HL-60 (cell line): ENCODE measurements around the gene MED13L.

Source experiments
- GABPA ChIP-seq: IDR thresholded peaks from 2 replicates; pipeline ENCODE4 v1.6.1; 2012; ENCODE audit warnings: low read depth
- POLR2AphosphoS5 ChIP-seq: IDR thresholded peaks from 2 replicates; pipeline ENCODE4 v1.6.1; 2012; ENCODE audit warnings: low read depth
- TF ChIP-seq, protein P1 (sequence below): IDR thresholded peaks from one replicate; pipeline ENCODE4 v1.5.1; 2011; ENCODE audit warnings: low read length, control low read depth, inconsistent platforms; ENCODE audit not compliant: insufficient read depth
- TF ChIP-seq, protein P2 (sequence below): IDR thresholded peaks from 2 replicates; pipeline ENCODE4 v1.6.1; 2012; ENCODE audit warnings: low read depth; ENCODE audit not compliant: insufficient replicate concordance

- TF ChIP-seq, protein P1, sequence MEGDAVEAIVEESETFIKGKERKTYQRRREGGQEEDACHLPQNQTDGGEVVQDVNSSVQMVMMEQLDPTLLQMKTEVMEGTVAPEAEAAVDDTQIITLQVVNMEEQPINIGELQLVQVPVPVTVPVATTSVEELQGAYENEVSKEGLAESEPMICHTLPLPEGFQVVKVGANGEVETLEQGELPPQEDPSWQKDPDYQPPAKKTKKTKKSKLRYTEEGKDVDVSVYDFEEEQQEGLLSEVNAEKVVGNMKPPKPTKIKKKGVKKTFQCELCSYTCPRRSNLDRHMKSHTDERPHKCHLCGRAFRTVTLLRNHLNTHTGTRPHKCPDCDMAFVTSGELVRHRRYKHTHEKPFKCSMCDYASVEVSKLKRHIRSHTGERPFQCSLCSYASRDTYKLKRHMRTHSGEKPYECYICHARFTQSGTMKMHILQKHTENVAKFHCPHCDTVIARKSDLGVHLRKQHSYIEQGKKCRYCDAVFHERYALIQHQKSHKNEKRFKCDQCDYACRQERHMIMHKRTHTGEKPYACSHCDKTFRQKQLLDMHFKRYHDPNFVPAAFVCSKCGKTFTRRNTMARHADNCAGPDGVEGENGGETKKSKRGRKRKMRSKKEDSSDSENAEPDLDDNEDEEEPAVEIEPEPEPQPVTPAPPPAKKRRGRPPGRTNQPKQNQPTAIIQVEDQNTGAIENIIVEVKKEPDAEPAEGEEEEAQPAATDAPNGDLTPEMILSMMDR: no peak
- TF ChIP-seq POLR2AphosphoS5: no peak
- no peak for TF ChIP-seq GABPA
- TF ChIP-seq, protein P2, sequence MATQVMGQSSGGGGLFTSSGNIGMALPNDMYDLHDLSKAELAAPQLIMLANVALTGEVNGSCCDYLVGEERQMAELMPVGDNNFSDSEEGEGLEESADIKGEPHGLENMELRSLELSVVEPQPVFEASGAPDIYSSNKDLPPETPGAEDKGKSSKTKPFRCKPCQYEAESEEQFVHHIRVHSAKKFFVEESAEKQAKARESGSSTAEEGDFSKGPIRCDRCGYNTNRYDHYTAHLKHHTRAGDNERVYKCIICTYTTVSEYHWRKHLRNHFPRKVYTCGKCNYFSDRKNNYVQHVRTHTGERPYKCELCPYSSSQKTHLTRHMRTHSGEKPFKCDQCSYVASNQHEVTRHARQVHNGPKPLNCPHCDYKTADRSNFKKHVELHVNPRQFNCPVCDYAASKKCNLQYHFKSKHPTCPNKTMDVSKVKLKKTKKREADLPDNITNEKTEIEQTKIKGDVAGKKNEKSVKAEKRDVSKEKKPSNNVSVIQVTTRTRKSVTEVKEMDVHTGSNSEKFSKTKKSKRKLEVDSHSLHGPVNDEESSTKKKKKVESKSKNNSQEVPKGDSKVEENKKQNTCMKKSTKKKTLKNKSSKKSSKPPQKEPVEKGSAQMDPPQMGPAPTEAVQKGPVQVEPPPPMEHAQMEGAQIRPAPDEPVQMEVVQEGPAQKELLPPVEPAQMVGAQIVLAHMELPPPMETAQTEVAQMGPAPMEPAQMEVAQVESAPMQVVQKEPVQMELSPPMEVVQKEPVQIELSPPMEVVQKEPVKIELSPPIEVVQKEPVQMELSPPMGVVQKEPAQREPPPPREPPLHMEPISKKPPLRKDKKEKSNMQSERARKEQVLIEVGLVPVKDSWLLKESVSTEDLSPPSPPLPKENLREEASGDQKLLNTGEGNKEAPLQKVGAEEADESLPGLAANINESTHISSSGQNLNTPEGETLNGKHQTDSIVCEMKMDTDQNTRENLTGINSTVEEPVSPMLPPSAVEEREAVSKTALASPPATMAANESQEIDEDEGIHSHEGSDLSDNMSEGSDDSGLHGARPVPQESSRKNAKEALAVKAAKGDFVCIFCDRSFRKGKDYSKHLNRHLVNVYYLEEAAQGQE: no peak
These were observed at the start of gene MED13L for GRCh38 chr12:116277467-116278278.
